ES-I3 (cell line): Measurements from ENCODE around the gene OR8B12.

Experiments used
- H3K36me3 ChIP-seq: 2 replicates; pipeline ENCODE4 v1.6.1; 2013; ENCODE audit warnings: mild to moderate bottlenecking, low read length, control low read depth, moderate library complexity; ENCODE audit not compliant: insufficient read depth
- H3K4me1 ChIP-seq: 2 replicates; pipeline ENCODE4 v1.6.1; 2013; ENCODE audit warnings: mild to moderate bottlenecking, control low read depth, low read length; ENCODE audit not compliant: insufficient read depth
- H3K9ac ChIP-seq: 2 replicates; pipeline ENCODE4 v1.6.1; 2013; ENCODE audit warnings: low read depth, mild to moderate bottlenecking, low read length, moderate library complexity
- H3K9me3 ChIP-seq: 2 replicates; pipeline ENCODE4 v1.6.1; 2013; ENCODE audit warnings: mild to moderate bottlenecking, low read length, moderate library complexity; ENCODE audit not compliant: control insufficient read depth, insufficient read depth

OR8B12 gene

GRCh38 chr11:124543554-124543953, at the start of gene OR8B12:
Gene OR8B12, minus strand, starts transcription at chr11:124543654. Its CDS starts 0 bp downstream, at chr11:124543654.
- no peaks in the 10 kb centered on the region for H3K9me3 ChIP-seq
- no peak within 1 kb of the TSS for H3K9ac ChIP-seq
- no peaks in the 10 kb centered on the region; the same call in 1 of the 2 replicates for H3K36me3 ChIP-seq
- no peaks in the 10 kb centered on the region for H3K4me1 ChIP-seq

DNA sequence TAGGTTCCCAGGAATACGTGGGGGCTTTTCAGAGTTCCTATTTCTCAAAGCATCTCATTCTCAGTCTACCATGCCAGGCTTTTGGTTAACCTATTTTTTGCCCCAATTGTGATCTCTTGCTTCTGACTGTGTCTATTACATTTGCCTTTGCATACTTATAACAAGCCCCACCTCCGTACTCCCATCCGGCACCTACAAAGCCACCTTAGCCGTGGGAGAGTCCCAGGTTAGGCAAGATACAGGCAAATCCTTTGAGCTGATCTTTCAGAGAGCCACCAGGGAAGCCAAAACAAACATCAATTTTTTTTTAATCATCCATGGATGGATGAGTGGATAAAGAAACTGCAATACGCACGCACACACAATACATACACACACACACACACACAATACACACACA, 49.2 kb upstream of the OR8B12 start:
- no peaks in the 10 kb centered on the region for H3K9me3 ChIP-seq
- no peaks in the 10 kb centered on the region for H3K4me1 ChIP-seq
- H3K36me3 ChIP-seq, result no peaks in the 10 kb centered on the region
- H3K9ac ChIP-seq, result no peak overlapping the region

DNA sequence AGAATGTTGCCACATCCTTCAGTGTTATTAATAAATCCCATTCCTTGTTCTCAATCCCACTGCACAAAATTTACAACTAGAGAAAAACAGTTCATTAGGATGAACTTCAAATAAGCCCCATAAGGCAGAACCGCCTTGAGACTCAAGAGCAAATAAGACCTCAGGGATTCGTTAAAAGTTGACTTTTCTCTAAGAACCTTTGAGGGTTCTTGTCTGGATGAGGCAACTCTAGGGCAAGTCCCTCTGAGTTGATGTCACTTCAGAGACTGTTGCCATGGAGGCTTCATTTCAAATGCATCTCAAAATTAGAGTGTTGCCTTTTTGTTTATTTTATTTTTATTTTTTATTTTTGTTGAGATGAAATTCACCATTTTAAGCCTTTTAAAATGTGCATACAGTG, 48.0 kb upstream of the OR8B12 start:
- H3K36me3 ChIP-seq, result no peaks in the 10 kb centered on the region
- no peak overlapping the region for H3K9ac ChIP-seq
- H3K4me1 ChIP-seq, result no peaks in the 10 kb centered on the region
- H3K9me3 ChIP-seq, result no peaks in the 10 kb centered on the region

DNA sequence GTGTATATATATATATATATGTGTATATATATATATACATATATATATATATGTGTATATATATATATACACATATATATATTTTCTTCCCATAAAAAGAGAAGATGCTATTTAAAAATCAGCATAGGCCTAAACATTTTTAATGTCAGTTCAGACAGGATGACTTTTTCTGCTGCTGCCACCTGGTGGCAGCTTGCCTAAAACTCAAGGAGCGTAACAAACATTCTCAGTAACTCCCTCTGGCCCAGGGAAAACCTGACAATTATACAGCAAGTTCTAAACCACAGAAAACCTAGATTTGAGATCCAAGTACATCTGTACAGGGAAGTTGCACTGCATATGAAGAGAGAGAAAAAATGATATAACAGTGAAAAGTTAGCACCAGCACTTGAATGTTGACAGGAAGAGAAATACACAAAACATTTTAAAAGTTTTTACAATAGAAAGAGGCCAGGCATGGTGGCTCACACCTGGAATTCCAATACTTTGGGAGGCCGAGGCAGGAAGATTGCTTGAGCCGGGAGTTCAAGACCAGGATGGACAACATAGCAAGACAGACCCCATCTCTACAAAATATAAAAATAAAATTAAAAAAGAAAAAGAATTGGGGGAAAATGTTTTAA, 42.9 kb upstream of the OR8B12 start:
- Histone ChIP-seq H3K9ac (no peak overlapping the region), H3K36me3 (no peaks in the 10 kb centered on the region), H3K9me3 (no peaks in the 10 kb centered on the region), H3K4me1 (peaks cover 8% of the 10 kb centered on the region)

DNA sequence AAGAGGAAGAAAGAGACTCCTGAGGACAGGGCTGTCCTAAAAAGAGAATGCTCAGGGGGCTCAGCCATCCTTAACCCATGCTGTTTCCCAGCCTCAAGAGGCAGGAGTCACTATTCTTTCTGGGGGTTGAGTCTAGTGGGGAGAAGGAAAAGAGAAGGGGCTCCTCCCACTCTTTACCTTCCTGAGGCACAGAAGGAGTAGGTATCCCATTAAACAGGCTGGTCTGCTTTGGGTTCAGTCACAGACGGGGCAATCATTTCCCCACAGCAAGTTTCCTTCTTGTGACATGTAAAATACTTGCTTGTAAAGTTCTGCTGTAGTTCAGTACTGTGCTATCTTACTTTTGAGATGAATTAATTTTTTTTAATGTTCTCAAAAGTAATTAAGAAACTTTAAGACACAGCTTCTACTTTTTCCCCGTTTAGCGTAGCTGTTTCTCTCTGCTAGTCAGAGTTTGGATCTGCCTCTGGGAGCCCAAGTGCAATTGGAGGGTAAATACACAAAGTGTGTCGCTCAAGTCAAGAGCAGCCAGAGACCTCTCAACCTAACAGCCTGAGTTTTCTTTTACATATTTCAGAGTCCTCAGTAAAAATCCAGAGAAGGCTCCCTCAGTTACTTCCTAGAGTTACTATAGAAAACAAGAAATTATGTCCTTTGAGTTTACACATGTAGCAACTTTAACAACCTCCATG, 41.4 kb upstream of the OR8B12 start:
- Histone ChIP-seq H3K36me3 (no peaks in the 10 kb centered on the region), H3K9ac (no peak overlapping the region), H3K9me3 (no peaks in the 10 kb centered on the region), H3K4me1 (peaks cover 8% of the 10 kb centered on the region)

GRCh38 chr11:124583781-124584180, 40.3 kb upstream of the OR8B12 start:
- Histone ChIP-seq H3K36me3 (no peaks in the 10 kb centered on the region), H3K9me3 (no peaks in the 10 kb centered on the region), H3K4me1 (peaks cover 8% of the 10 kb centered on the region), H3K9ac (no peak overlapping the region)

DNA sequence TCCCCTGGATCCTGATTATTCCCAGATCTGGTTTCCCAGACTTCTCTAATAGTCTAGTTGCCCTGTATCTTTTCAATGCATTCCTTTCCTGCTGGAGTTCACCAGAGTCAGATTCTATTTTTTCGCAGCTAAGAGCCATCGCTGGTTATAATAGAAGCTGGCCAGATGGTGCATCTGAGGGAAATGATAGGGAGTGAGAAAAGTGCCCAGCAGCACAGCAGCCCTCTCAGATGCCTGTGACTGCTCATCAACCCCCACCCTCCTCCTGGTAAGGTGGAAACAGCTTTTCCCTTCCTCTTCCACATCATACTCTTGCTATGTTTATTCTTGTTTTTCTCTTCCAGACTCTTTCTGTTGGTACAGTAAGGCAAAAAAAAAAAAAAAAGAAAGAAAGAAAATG, 39.1 kb upstream of the OR8B12 start:
- Histone ChIP-seq H3K36me3 (no peaks in the 10 kb centered on the region), H3K9ac (no peak overlapping the region), H3K4me1 (peaks cover 8% of the 10 kb centered on the region), H3K9me3 (no peaks in the 10 kb centered on the region)

DNA sequence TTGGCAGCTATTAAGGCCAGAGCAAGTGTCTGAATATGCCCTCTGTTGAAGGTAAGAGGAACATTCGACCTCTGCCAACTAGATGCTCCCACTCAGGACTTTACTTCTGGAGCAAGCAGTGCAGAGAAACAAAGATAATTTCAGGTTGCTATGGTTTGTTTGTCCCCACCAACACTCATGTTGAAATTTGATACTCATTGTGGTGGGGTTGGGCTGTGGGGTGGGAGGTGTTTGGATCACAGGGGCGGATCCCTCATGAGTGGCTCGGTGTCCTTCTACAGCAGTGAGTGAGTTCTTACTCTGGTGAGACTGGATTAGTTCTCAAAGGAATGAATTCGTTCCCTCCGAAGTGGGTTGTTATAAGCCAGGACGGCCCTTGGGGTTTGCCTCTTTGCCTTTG, 38.4 kb upstream of the OR8B12 start:
- H3K4me1 ChIP-seq, result peaks cover 8% of the 10 kb centered on the region
- no peaks in the 10 kb centered on the region for H3K9me3 ChIP-seq
- no peak overlapping the region for H3K9ac ChIP-seq
- no peaks in the 10 kb centered on the region for H3K36me3 ChIP-seq

DNA sequence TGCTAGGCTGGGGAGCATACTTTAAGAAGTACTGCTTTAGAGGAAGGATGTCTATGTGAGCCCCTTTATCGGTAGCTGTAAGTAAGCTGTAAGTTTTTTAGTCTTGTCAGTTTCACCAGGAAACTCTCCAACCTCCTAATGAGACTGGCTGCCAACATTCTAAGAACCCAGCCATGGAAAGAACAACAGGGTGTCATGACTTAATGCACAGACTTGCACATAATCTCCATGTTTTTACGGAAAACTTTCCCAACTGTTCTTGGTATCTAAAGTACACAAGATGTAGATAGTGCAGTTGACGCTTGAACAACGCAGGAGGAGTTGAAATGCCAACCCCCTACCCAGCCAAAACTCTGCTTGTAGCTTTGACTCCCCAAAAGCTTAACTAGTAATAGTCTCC, 35.3 kb upstream of the OR8B12 start:
- Histone ChIP-seq H3K9ac (no peak overlapping the region), H3K36me3 (no peaks in the 10 kb centered on the region), H3K9me3 (no peaks in the 10 kb centered on the region), H3K4me1 (no peaks in the 10 kb centered on the region; the same call in 1 of the 2 replicates)

- H3K9me3 ChIP-seq, result no peaks in the 10 kb centered on the region; the same call in 1 of the 2 replicates
- H3K36me3 ChIP-seq, result no peaks in the 10 kb centered on the region
- no peak overlapping the region for H3K9ac ChIP-seq
- no peaks in the 10 kb centered on the region; the same call in 1 of the 2 replicates for H3K4me1 ChIP-seq
These were observed 34.4 kb upstream of the OR8B12 start for GRCh38 chr11:124577716-124578427.

DNA sequence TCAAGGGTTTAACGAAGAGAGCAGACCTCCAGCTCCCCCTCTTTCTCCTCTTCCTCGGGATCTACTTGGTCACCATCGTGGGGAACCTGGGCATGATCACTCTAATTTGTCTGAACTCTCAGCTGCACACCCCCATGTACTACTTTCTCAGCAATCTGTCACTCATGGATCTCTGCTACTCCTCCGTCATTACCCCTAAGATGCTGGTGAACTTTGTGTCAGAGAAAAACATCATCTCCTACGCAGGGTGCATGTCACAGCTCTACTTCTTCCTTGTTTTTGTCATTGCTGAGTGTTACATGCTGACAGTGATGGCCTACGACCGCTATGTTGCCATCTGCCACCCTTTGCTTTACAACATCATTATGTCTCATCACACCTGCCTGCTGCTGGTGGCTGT, 26.7 kb upstream of the OR8B12 start:
- H3K9me3 ChIP-seq, result no peaks in the 10 kb centered on the region; the same call in 1 of the 2 replicates
- H3K9ac ChIP-seq, result no peak overlapping the region
- H3K36me3 ChIP-seq, result no peaks in the 10 kb centered on the region
- H3K4me1 ChIP-seq, result no peaks in the 10 kb centered on the region

DNA sequence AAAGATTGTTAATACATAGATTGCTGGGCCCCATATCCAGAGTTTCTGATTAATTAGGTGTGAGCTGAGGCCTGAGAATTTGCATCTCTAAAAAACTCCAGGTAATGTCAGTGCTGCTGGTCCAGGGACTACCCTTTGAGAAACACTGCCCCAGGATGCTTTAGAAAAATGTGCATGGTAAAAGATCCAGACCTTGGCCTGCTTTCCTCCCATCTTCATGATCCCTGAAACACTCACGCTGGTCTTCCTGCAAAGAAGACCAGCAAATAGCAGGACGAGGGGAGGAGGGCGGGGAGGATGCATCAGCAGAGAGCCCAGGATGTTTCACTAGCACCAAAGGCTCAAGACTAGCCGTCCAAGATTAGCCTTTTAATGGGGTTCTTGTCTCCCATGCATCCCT, 26.2 kb upstream of the OR8B12 start, which contains the start of gene OR8A1:
Gene OR8A1 (plus strand): TSS at position 301 of the 400 bp plus-strand sequence. CDS start 123 bp downstream, outside the sequence.
- H3K9ac ChIP-seq, result no peak within 1 kb of the TSS
- H3K4me1 ChIP-seq, result no peaks in the 10 kb centered on the region
- no peaks in the 10 kb centered on the region; the same call in 1 of the 2 replicates for H3K9me3 ChIP-seq
- H3K36me3 ChIP-seq, result no peaks in the 10 kb centered on the region

DNA sequence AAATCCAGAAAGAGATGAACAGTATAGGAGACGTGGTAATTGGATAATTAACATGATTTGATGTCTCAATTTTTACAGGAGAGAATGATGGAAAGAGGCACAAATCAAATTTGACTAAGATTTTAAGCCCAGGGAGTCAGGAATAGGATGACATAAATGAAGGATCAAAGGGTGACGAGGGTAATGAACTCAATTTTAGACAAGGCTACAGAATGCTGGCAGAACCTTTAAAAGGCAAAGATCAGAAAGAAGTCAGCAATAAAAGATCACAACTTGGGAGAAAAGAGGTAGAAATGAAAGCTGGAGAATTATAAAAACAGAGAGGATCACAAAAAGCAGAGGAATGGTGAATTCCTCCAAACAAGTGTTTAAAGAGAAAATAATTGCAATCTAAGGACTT, 13.4 kb upstream of the OR8B12 start:
- Histone ChIP-seq H3K9ac (no peak overlapping the region), H3K4me1 (no peaks in the 10 kb centered on the region), H3K36me3 (no peaks in the 10 kb centered on the region), H3K9me3 (no peaks in the 10 kb centered on the region)

DNA sequence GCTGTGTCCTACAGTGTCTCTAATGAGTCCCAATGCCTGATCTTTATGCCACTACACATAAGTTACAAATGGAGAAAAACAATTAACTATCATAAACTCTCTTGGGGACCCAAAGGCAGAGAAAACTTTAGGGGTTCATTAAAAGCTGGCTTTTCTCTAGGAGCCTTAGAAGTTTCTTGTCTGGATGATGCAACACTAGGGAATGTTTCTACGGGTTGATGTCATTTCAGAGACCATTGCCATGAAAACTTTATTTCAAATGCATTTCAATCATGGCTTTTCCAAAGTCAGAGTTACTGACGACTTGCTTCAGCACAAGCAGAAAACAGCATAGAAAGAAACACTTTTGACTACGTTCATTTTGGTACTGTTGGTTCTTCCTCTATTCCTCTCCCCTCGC, 8.5 kb upstream of the OR8B12 start:
- H3K9ac ChIP-seq, result no peak overlapping the region
- no peaks in the 10 kb centered on the region for H3K9me3 ChIP-seq
- H3K4me1 ChIP-seq, result no peaks in the 10 kb centered on the region
- no peaks in the 10 kb centered on the region for H3K36me3 ChIP-seq

GRCh38 chr11:124551189-124551588, 7.7 kb upstream of the OR8B12 start:
- Histone ChIP-seq H3K9me3 (no peaks in the 10 kb centered on the region), H3K36me3 (no peaks in the 10 kb centered on the region), H3K9ac (no peak overlapping the region), H3K4me1 (no peaks in the 10 kb centered on the region)
